Brain pericyte (primary cell): ENCODE measurements around the gene IL16.

ENCODE experiments used
- DNase-seq: peaks from one replicate; pipeline ENCODE4 v3.0.0-alpha.2; 2012; ENCODE audit warnings: low read depth, low spot score

Gene IL16

GRCh38 chr15:81254916-81255290 lies 58.2 kb downstream of the IL16 start:
- no peak for DNase-seq

GRCh38 chr15:81255315-81255957 lies 58.8 kb downstream of the IL16 start:
- no peak for DNase-seq

GRCh38 chr15:81255958-81256320 lies 59.3 kb downstream of the IL16 start:
- DNase-seq = no peak

- DNase-seq = no peak
Measured at GRCh38 chr15:81256916-81257315, 60.2 kb downstream of the IL16 start.

GRCh38 chr15:81257435-81257834 lies 60.8 kb downstream of the IL16 start:
- no peak for DNase-seq

- DNase-seq = no peak
Measured at GRCh38 chr15:81258455-81258854, 61.8 kb downstream of the IL16 start.

- no peak for DNase-seq
Measured at GRCh38 chr15:81259760-81260298, 63.1 kb downstream of the IL16 start.

GRCh38 chr15:81261172-81261811 lies 64.6 kb downstream of the IL16 start:
- DNase-seq = no peak

GRCh38 chr15:81263477-81263876 lies 66.8 kb downstream of the IL16 start:
- DNase-seq = no peak

GRCh38 chr15:81264072-81264857 lies 67.6 kb downstream of the IL16 start:
- DNase-seq = no peak

GRCh38 chr15:81265256-81265943 lies 68.7 kb downstream of the IL16 start:
- DNase-seq = no peak

GRCh38 chr15:81265944-81266775 lies 69.5 kb downstream of the IL16 start:
- no peak for DNase-seq

GRCh38 chr15:81268340-81268739 lies 71.7 kb downstream of the IL16 start:
- DNase-seq = no peak

GRCh38 chr15:81268881-81269601 lies 72.4 kb downstream of the IL16 start:
- no peak for DNase-seq

GRCh38 chr15:81270188-81270587 lies 73.5 kb downstream of the IL16 start:
- no peak for DNase-seq

- no peak for DNase-seq
Measured at GRCh38 chr15:81270781-81271491, 74.3 kb downstream of the IL16 start.

- no peak for DNase-seq
Measured at GRCh38 chr15:81271761-81272644, 75.3 kb downstream of the IL16 start.

- no peak for DNase-seq
Measured at GRCh38 chr15:81273200-81273599, 76.5 kb downstream of the IL16 start.

- DNase-seq = no peak
Measured at GRCh38 chr15:81273855-81274254, 77.2 kb downstream of the IL16 start.
